ENCODE measurements around the gene PLEKHG4B. TPM values are rescaled to one million over a fixed set of nuclear protein-coding genes. Genes with fewer than 3 reads are reported as not detected.

The PLEKHG4B gene
- polyA plus RNA-seq, 1 of the 3 experiments (the other 2 are of a cell fraction), result 0.18 TPM

DNA sequence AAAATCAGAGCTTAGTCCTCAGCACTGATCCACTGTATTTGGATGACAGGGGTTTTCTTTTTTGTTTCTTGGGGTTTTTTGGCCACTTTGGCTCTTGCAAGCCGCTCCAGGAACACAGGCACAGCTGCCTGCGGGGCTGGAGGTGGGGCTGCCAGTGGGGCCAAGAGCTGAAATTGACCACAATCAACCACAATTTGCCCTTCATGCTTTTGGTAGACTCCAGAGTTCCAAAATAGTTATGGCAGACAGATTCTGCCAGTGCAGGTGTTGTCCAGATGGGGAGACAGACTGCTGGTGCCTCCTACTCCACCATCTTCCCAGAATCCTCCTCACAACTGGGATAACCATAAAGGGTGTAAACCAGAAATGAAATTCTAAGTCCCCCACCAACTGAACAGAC lies 36.5 kb downstream of the PLEKHG4B start:
- Histone ChIP-seq H2AFZ (ENCODE audit: low read depth) (no peak overlapping the region), H3K9me2 (no peaks in the 10 kb centered on the region), H3K27ac (ENCODE audit: low read depth in 2 of 2, low read length in 1 of 2) (no peak overlapping the region), H3K36me3 (replicated peaks in 1 of 2; ENCODE audit: control insufficient read depth in 1 of 2, insufficient read depth in 2 of 2, low read length in 1 of 2) (no peaks in the 10 kb centered on the region), H3K79me2 (ENCODE audit: insufficient read depth) (no peaks in the 10 kb centered on the region), H3K4me3 (ENCODE audit: low read depth in 2 of 2, low read length in 1 of 2) (no peak overlapping the region), H3F3A (replicated peaks; ENCODE audit: insufficient read depth) (no peaks in the 10 kb centered on the region), H3K9ac (no peak overlapping the region), H3K27me3 (ENCODE audit: insufficient read depth) (no peaks in the 10 kb centered on the region), H4K20me1 (ENCODE audit: insufficient read depth) (no peaks in the 10 kb centered on the region), H3K9me3 (no peaks in the 10 kb centered on the region), H3K4me2 (no peak overlapping the region), H3K4me1 (ENCODE audit: control insufficient read depth in 1 of 2, insufficient read depth in 2 of 2, low read depth in 1 of 2, low read length in 1 of 2) (no peaks in the 10 kb centered on the region)
- TF ChIP-seq GATA2 (CRISPR knock-in tag; IDR thresholded peaks at IDR 0.05) (no peak), EP300 (IDR thresholded peaks at IDR 0.05; ENCODE audit: borderline replicate concordance in 1 of 2, low read depth in 1 of 2, low read length in 1 of 2) (no peak), RXRA (IDR thresholded peaks at IDR 0.05; ENCODE audit: borderline replicate concordance, low read depth) (no peak), REST (IDR thresholded peaks at IDR 0.05; ENCODE audit: low read depth, low read length) (no peak), TAF1 (IDR thresholded peaks at IDR 0.05; ENCODE audit: borderline replicate concordance, low read depth, low read length) (no peak), FOXM1 (IDR thresholded peaks at IDR 0.05; ENCODE audit: low read depth) (no peak), JUND (IDR thresholded peaks at IDR 0.05) (no peak), GABPA (IDR thresholded peaks at IDR 0.05; ENCODE audit: low read depth) (no peak)
- TF ChIP-seq, protein P1, sequence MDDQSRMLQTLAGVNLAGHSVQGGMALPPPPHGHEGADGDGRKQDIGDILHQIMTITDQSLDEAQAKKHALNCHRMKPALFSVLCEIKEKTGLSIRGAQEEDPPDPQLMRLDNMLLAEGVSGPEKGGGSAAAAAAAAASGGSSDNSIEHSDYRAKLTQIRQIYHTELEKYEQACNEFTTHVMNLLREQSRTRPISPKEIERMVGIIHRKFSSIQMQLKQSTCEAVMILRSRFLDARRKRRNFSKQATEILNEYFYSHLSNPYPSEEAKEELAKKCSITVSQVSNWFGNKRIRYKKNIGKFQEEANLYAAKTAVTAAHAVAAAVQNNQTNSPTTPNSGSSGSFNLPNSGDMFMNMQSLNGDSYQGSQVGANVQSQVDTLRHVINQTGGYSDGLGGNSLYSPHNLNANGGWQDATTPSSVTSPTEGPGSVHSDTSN (IDR thresholded peaks at IDR 0.05), result no peak
- ChIA-PET POLR2A (no interaction called here), CTCF (no interaction called here)
- whole genome bisulfite sequencing (ENCODE audit: low lambda C conversion rate), result 56% methylated on average over 2 of the region's 2 CpGs
- no peak for DNase-seq

GRCh38 chr5:129148-129547 lies 37.2 kb downstream of the PLEKHG4B start:
- H3K4me1 ChIP-seq (ENCODE audit: control insufficient read depth in 1 of 2, insufficient read depth in 2 of 2, low read depth in 1 of 2, low read length in 1 of 2), result no peaks in the 10 kb centered on the region
- no peak overlapping the region for H2AFZ ChIP-seq (ENCODE audit: low read depth)
- no peaks in the 10 kb centered on the region for H4K20me1 ChIP-seq (ENCODE audit: insufficient read depth)
- no peaks in the 10 kb centered on the region for H3K9me2 ChIP-seq
- DNase-seq, result no peak
- H3K4me3 ChIP-seq (ENCODE audit: low read depth in 2 of 2, low read length in 1 of 2), result no peak overlapping the region
- no peak for TF ChIP-seq EZH2phosphoT487 (IDR thresholded peaks at IDR 0.05; ENCODE audit: borderline replicate concordance, low read depth)
- no peak for TF ChIP-seq REST (IDR thresholded peaks at IDR 0.05; ENCODE audit: low read depth, low read length)
- TF ChIP-seq, protein P2, sequence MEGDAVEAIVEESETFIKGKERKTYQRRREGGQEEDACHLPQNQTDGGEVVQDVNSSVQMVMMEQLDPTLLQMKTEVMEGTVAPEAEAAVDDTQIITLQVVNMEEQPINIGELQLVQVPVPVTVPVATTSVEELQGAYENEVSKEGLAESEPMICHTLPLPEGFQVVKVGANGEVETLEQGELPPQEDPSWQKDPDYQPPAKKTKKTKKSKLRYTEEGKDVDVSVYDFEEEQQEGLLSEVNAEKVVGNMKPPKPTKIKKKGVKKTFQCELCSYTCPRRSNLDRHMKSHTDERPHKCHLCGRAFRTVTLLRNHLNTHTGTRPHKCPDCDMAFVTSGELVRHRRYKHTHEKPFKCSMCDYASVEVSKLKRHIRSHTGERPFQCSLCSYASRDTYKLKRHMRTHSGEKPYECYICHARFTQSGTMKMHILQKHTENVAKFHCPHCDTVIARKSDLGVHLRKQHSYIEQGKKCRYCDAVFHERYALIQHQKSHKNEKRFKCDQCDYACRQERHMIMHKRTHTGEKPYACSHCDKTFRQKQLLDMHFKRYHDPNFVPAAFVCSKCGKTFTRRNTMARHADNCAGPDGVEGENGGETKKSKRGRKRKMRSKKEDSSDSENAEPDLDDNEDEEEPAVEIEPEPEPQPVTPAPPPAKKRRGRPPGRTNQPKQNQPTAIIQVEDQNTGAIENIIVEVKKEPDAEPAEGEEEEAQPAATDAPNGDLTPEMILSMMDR (IDR thresholded peaks at IDR 0.05), result no peak
- no peak for TF ChIP-seq FOXM1 (IDR thresholded peaks at IDR 0.05; ENCODE audit: low read depth)
- no peak for TF ChIP-seq SIN3A (IDR thresholded peaks at IDR 0.05; ENCODE audit: borderline replicate concordance, low read depth, low read length)
- no peak for TF ChIP-seq MEF2A (IDR thresholded peaks at IDR 0.05; ENCODE audit: borderline replicate concordance, low read depth)
- TF ChIP-seq GABPA (IDR thresholded peaks at IDR 0.05; ENCODE audit: low read depth), result no peak
- no peak for TF ChIP-seq FOSL2 (IDR thresholded peaks at IDR 0.05; ENCODE audit: borderline replicate concordance, low read depth)
- no peak for TF ChIP-seq TEAD4 (IDR thresholded peaks at IDR 0.05; ENCODE audit: borderline replicate concordance, insufficient read depth)
- ChIA-PET CTCF (interaction anchor here (1.3 kb wide), 1 partner anchor 59 kb away, joined by 3 read pairs; no protein-coding TSS in a partner anchor), POLR2A (no interaction called here)
- WGBS (ENCODE audit: low lambda C conversion rate), result 17% methylated on average over 2 of the region's 2 CpGs
- no peaks in the 10 kb centered on the region for H3K79me2 ChIP-seq (ENCODE audit: insufficient read depth)
- no peaks in the 10 kb centered on the region for H3K36me3 ChIP-seq (replicated peaks in 1 of 2; ENCODE audit: control insufficient read depth in 1 of 2, insufficient read depth in 2 of 2, low read length in 1 of 2)
- no peaks in the 10 kb centered on the region for H3K9me3 ChIP-seq
- no peak overlapping the region for H3K9ac ChIP-seq
- H3K27me3 ChIP-seq (ENCODE audit: insufficient read depth), result no peaks in the 10 kb centered on the region
- H3K27ac ChIP-seq (ENCODE audit: low read depth in 2 of 2, low read length in 1 of 2), result no peak overlapping the region
- H3K4me2 ChIP-seq, result no peak overlapping the region
- H3F3A ChIP-seq (replicated peaks; ENCODE audit: insufficient read depth), result no peaks in the 10 kb centered on the region

All from SK-N-SH (cell line).